ENCODE measurements around the gene EIF4E1B. TPM values are rescaled to one million over a fixed set of nuclear protein-coding genes. Genes with fewer than 3 reads are reported as not detected.

EIF4E1B gene
- total RNA-seq, 1 donor from 2014 or later = not detected

DNA sequence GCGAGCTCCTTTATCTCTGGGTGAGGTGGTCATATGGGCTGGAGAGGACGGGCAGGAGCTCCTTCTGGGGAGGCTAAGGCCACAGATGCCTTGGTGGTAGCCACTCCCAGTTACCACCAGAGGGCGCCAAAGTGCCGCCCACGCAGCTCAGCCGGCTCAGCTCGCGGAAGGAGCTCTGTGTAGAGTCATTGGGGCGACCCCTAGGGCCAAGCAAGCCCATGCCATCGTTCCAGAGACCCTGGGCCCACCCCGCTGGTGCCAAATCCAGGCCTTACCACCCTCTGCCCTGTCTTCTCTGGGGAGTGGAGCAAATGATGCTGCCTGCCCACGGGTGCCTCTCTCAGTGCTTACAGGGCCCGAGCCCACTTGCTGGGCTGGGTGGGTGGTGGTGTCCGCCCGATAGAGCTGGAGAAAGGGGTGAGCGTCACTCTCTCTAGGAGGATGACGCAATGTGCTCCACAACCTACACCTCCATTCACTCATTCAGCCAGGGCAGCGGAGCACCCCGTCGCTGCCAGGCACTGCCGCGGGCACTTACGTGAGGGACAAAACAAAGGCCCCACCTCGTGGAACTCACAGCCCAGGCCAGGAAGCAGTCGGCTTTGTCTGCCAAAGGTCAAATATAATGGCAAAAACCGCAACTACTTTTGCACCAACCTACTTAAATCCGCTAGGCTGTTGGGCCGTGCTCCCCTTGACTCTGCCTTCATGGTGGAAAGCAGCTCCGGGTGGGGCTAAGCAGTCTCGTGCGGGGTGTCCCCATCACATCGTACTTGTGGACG is 30.6 kb downstream of the EIF4E1B start:
- peak; percentile 87 for DNase-seq (ENCODE audit: extremely low spot score, unreplicated experiment)
- H3K4me3 Mint-ChIP-seq = no peak overlapping the region
- H3K4me1 Mint-ChIP-seq (ENCODE audit: unreplicated experiment) = peaks cover 15% of the 10 kb centered on the region
- no peak overlapping the region for H3K27ac Mint-ChIP-seq
- no peaks in the 10 kb centered on the region for H3K9me3 Mint-ChIP-seq
- no peaks in the 10 kb centered on the region for H3K36me3 Mint-ChIP-seq
- TF ChIP-seq, protein P1, sequence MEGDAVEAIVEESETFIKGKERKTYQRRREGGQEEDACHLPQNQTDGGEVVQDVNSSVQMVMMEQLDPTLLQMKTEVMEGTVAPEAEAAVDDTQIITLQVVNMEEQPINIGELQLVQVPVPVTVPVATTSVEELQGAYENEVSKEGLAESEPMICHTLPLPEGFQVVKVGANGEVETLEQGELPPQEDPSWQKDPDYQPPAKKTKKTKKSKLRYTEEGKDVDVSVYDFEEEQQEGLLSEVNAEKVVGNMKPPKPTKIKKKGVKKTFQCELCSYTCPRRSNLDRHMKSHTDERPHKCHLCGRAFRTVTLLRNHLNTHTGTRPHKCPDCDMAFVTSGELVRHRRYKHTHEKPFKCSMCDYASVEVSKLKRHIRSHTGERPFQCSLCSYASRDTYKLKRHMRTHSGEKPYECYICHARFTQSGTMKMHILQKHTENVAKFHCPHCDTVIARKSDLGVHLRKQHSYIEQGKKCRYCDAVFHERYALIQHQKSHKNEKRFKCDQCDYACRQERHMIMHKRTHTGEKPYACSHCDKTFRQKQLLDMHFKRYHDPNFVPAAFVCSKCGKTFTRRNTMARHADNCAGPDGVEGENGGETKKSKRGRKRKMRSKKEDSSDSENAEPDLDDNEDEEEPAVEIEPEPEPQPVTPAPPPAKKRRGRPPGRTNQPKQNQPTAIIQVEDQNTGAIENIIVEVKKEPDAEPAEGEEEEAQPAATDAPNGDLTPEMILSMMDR (conservative IDR thresholded peaks at IDR 0.05) = peak; percentile 98
- peaks cover 19% of the 10 kb centered on the region for H3K27me3 Mint-ChIP-seq

DNA sequence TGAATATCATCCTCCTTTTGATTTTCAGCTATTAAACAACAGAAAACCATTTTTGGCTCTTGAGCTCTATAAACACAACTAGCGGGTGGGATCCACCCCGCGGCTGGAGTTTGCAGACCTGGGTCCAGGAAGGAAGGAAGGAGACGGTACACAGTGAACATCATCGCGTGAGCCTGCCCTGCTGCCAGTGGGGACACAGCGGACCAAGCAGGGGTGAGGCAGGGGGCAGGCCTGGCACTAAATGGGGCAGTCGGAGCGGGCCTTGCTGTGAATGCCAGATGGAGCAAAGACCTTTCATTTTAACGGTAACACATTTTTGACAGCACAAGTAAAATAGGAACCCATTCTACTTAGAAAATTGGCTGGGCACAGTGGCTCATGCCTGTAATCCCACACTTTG is 31.2 kb downstream of the EIF4E1B start:
- peaks cover 19% of the 10 kb centered on the region for H3K27me3 Mint-ChIP-seq
- TF ChIP-seq, protein P1 (conservative IDR thresholded peaks at IDR 0.05) = no peak
- H3K9me3 Mint-ChIP-seq = no peaks in the 10 kb centered on the region
- H3K4me3 Mint-ChIP-seq = no peak overlapping the region
- H3K4me1 Mint-ChIP-seq (ENCODE audit: unreplicated experiment) = peaks cover 15% of the 10 kb centered on the region
- DNase-seq (ENCODE audit: extremely low spot score, unreplicated experiment) = no peak
- H3K36me3 Mint-ChIP-seq = no peaks in the 10 kb centered on the region
- no peak overlapping the region for H3K27ac Mint-ChIP-seq

- peaks cover 15% of the 10 kb centered on the region for H3K4me1 Mint-ChIP-seq (ENCODE audit: unreplicated experiment)
- H3K9me3 Mint-ChIP-seq = no peaks in the 10 kb centered on the region
- H3K27me3 Mint-ChIP-seq = peaks cover 19% of the 10 kb centered on the region
- no peak overlapping the region for H3K27ac Mint-ChIP-seq
- TF ChIP-seq, protein P1 (conservative IDR thresholded peaks at IDR 0.05) = no peak
- no peaks in the 10 kb centered on the region for H3K36me3 Mint-ChIP-seq
- DNase-seq (ENCODE audit: extremely low spot score, unreplicated experiment) = no peak
- H3K4me3 Mint-ChIP-seq = no peak overlapping the region
These were observed 32.2 kb downstream of the EIF4E1B start for GRCh38 chr5:176662371-176663333.

GRCh38 chr5:176663566-176663965 is 33.1 kb downstream of the EIF4E1B start:
- TF ChIP-seq, protein P1 (conservative IDR thresholded peaks at IDR 0.05) = no peak
- H3K27me3 Mint-ChIP-seq = peaks cover 20% of the 10 kb centered on the region
- no peak for DNase-seq (ENCODE audit: extremely low spot score, unreplicated experiment)
- no peaks in the 10 kb centered on the region for H3K36me3 Mint-ChIP-seq
- H3K4me1 Mint-ChIP-seq (ENCODE audit: unreplicated experiment) = peaks cover 10% of the 10 kb centered on the region
- H3K4me3 Mint-ChIP-seq = no peak overlapping the region
- H3K9me3 Mint-ChIP-seq = no peaks in the 10 kb centered on the region
- H3K27ac Mint-ChIP-seq = no peak overlapping the region

- H3K27me3 Mint-ChIP-seq = peaks cover 24% of the 10 kb centered on the region
- no peak overlapping the region for H3K27ac Mint-ChIP-seq
- no peaks in the 10 kb centered on the region for H3K9me3 Mint-ChIP-seq
- TF ChIP-seq, protein P1 (conservative IDR thresholded peaks at IDR 0.05) = no peak
- H3K4me3 Mint-ChIP-seq = no peak overlapping the region
- DNase-seq (ENCODE audit: extremely low spot score, unreplicated experiment) = no peak
- H3K4me1 Mint-ChIP-seq (ENCODE audit: unreplicated experiment) = peaks cover 5% of the 10 kb centered on the region
- H3K36me3 Mint-ChIP-seq = no peaks in the 10 kb centered on the region
These were observed 34.0 kb downstream of the EIF4E1B start for GRCh38 chr5:176664479-176664878.
